B cell (primary cell): ENCODE data around the gene SMTNL1. TPM values are rescaled to one million over a fixed set of nuclear protein-coding genes. Genes with fewer than 3 reads are reported as not detected.

Experiments used
- ATAC-seq: fragments of 200-7000 bp; cut with Tn5 transposase; one replicate; pipeline ENCODE4 v1.10.0; 2021; ENCODE audit warnings: low read depth, mild to moderate bottlenecking, moderate number of reproducible peaks, moderate library complexity
- CTCF ChIA-PET: fragments of 350-600 bp; sonication (Branson Sonifier 250); formaldehyde crosslinking; loops from one replicate; lab custom pipeline; 2021; ENCODE audit warnings: antibody characterized with exemption, inconsistent platforms; lab: Charles Lee
- POLR2A ChIA-PET: fragments of 350-600 bp; sonication (Branson Sonifier 250); formaldehyde crosslinking; loops from one replicate; lab custom pipeline; 2021; ENCODE audit warnings: antibody characterized with exemption; lab: Charles Lee
- DNase-seq: peaks from one replicate; pipeline ENCODE4 v3.0.0; 2013
- H2AFZ ChIP-seq: 2 replicates; pipeline ENCODE4 v1.6.1; 2012; ENCODE audit warnings: mild to moderate bottlenecking, low read depth, low read length; ENCODE audit not compliant: insufficient read depth, poor library complexity, severe bottlenecking
- H3K27ac ChIP-seq, 2 donors: 1 replicate in 1 of 2; 2 replicates in 1 of 2; pipeline ENCODE4 v1.5.1; 2012 to 2013; ENCODE audit warnings: low read length in 2 of 2, mild to moderate bottlenecking in 2 of 2, moderate library complexity in 1 of 2
- H3K27me3 ChIP-seq, 4 experiments: fragments of 200-600 bp in 1 of 4; sonication (generic) in 1 of 4; replicated peaks in 1 of 4; 1 replicate in 2 of 4; 2 replicates in 2 of 4; pipeline versions ENCODE4 v1.6.1 to v1.7.0; 2013 to 2016; ENCODE audit warnings: low read length in 3 of 4, mild to moderate bottlenecking in 2 of 4, mixed read lengths in 1 of 4, moderate library complexity in 1 of 4; ENCODE audit not compliant: insufficient read depth in 4 of 4, control insufficient read depth in 3 of 4; ENCODE audit errors: control extremely low read depth in 1 of 4
- H3K36me3 ChIP-seq, 2 experiments: replicated peaks in 1 of 2; 1 replicate in 1 of 2; 2 replicates in 1 of 2; pipeline versions ENCODE4 v1.6.1 to v1.7.1; 2013; ENCODE audit warnings: low read length in 1 of 2; ENCODE audit not compliant: insufficient read depth in 2 of 2, control insufficient read depth in 1 of 2; ENCODE audit errors: control extremely low read depth in 1 of 2, extremely low read depth in 1 of 2
- H3K4me1 ChIP-seq, 2 donors: fragments of 200-600 bp in 1 of 2; sonication (generic) in 1 of 2; 1 replicate in 1 of 2; 2 replicates in 1 of 2; pipeline versions ENCODE4 v1.5.1 to v1.6.1; 2013 to 2017; ENCODE audit warnings: low read length in 2 of 2; ENCODE audit not compliant: control insufficient read depth in 2 of 2, insufficient read depth in 2 of 2
- H3K4me2 ChIP-seq: replicated peaks from 2 replicates; pipeline ENCODE3; 2012; ENCODE audit warnings: mild to moderate bottlenecking, low read depth, low read length; ENCODE audit not compliant: poor library complexity, severe bottlenecking
- H3K4me3 ChIP-seq, 5 experiments: fragments of 200-600 bp in 1 of 5; sonication (generic) in 1 of 5; 1 replicate in 3 of 5; 2 replicates in 2 of 5; pipeline versions ENCODE4 v1.5.1 to v1.7.0; 2011 to 2016; ENCODE audit warnings: low read length in 4 of 5, mild to moderate bottlenecking in 4 of 5, low read depth in 2 of 5, control low read depth in 1 of 5, moderate library complexity in 1 of 5; ENCODE audit not compliant: insufficient read depth in 1 of 5; ENCODE audit errors: control extremely low read depth in 1 of 5, extremely low read depth in 1 of 5
- H3K79me2 ChIP-seq: fragments of 200-600 bp; sonication (generic); one replicate; pipeline ENCODE4 v1.6.0; 2016; ENCODE audit warnings: low read length; ENCODE audit not compliant: control insufficient read depth, insufficient read depth
- H3K9ac ChIP-seq: fragments of 200-600 bp; sonication (generic); 2 replicates; pipeline ENCODE4 v1.6.1; 2017; ENCODE audit warnings: mild to moderate bottlenecking, low read length, moderate library complexity
- H3K9me3 ChIP-seq, 3 donors: one replicate each; pipeline versions ENCODE4 v1.6.1 to v1.7.1; 2013; ENCODE audit warnings: low read length in 2 of 3; ENCODE audit not compliant: control insufficient read depth in 2 of 3, insufficient read depth in 1 of 3; ENCODE audit errors: control extremely low read depth in 1 of 3
- H4K20me1 ChIP-seq: 2 replicates; pipeline ENCODE4 v1.6.0; 2012; ENCODE audit warnings: mild to moderate bottlenecking, low read length; ENCODE audit not compliant: insufficient read depth, control insufficient read depth, poor library complexity, severe bottlenecking
- H3K27ac Mint-ChIP-seq: one replicate; pipeline ENCODE4 v1.8.0; 2021; ENCODE audit warnings: mixed read lengths
- H3K27me3 Mint-ChIP-seq: one replicate; pipeline ENCODE4 v1.8.0; 2021; ENCODE audit warnings: mixed read lengths
- H3K4me1 Mint-ChIP-seq: one replicate; pipeline ENCODE4 v1.8.0; 2021; ENCODE audit warnings: mixed read lengths
- H3K4me3 Mint-ChIP-seq: one replicate; pipeline ENCODE4 v1.8.0; 2021; ENCODE audit warnings: mixed read lengths
- H3K9me3 Mint-ChIP-seq: one replicate; pipeline ENCODE4 v1.8.0; 2022; ENCODE audit warnings: mixed read lengths; ENCODE audit not compliant: insufficient read depth
- EZH2 ChIP-seq: IDR thresholded peaks from 2 replicates; pipeline ENCODE4 v1.6.1; 2012; ENCODE audit warnings: borderline replicate concordance, low read depth, mild to moderate bottlenecking, moderate library complexity, low read length; ENCODE audit not compliant: insufficient read depth, poor library complexity, severe bottlenecking
- WGBS: methylation state at CpG from one replicate; pipeline ENCODE4 v1.1.5; 2013; ENCODE audit warnings: missing lambda C conversion rate; ENCODE audit not compliant: insufficient coverage; 5-methylcytosine and 5-hydroxymethylcytosine counted together
- intact Hi-C: fragments of 100-400 bp; cut with micrococcal nuclease; formaldehyde crosslinking; loops from one replicate; pipeline ENCODE4 v1.10.0; 2022
- polyA plus RNA-seq: library from polyadenylated mRNA; depleted of rRNA; stranded (reverse); fragments of >200 nt; gene quantifications from 2 replicates; pipeline ENCODE4 v1.2.3, GENCODE V29; 2012
- total RNA-seq, 2 donors: library from RNA; stranded (reverse); fragments of 120-200 nt in 1 of 2; gene quantifications; 1 replicate in 1 of 2; 2 replicates in 1 of 2; pipeline versions ENCODE4 v1.2.3 to v1.2.4, GENCODE V29; 2013 to 2022
- TF ChIP-seq, protein P1 (sequence below): fragments of 200-600 bp; IDR thresholded peaks from one replicate; pipeline ENCODE4 v1.8.0; 2022; ENCODE audit warnings: antibody characterized with exemption, mild to moderate bottlenecking

SMTNL1 gene
- total and polyA plus RNA-seq, 2 donors (not counting 1 experiment from before 2014, with no cell fraction given): not detected

DNA sequence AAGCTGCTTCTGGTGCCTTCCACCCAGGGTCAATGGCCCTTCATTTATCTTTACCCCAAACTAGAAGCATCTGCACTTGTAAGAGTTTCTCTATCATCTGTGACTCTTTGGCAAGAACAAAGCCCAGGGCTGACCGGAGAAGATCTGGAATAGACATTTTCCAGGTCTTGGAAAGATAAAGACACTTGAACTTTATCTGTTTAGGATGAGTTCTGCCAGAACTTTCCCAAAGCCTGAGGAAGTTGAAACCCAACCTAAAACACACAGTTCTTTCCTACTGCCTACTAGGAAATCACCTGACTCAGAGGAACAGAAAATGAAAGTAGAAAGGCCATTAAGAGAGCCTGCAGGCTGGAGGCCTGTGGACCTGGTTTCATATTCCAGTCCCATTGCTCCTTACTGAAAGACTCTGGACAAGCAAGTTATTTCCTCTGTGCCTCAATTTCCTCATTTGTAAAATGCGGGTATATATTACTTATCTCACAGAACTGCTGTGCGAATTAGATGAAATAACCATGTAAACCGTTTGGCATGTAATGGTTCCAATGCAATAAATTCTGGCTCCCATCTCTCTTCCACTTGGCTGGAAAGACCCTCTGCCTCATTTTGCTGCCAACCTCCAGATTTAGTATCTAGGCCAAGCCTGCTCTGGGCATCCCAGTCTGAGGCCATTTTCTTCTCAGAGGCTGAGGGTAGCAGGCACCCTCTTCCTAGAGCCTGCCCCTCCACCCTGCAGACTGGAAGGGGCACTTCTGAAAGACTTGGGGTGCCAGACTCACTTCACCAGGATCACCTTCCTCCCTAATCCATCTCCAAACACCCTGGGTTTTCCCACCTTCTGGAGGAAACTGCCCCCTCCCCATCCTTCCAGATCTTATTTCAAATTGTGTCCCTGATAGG, 28.9 kb downstream of the SMTNL1 start:
- peaks cover 62% of the 10 kb centered on the region for H3K79me2 ChIP-seq
- Mint-ChIP-seq H3K4me1 (peaks cover 45% of the 10 kb centered on the region), H3K27me3 (no peaks in the 10 kb centered on the region), H3K27ac (peak overlapping the region; percentile 75), H3K4me3 (peak overlapping the region; percentile 99), H3K9me3 (no peaks in the 10 kb centered on the region)
- ChIA-PET CTCF (interaction anchor here (0.6 to 5.9 kb wide), 8 partner anchors 27 to 1592 kb away, joined by 3 to 86 read pairs (median 6); partner anchors contain the start of gene TIMM10), POLR2A (interaction anchor here (0.7 kb wide), 1 partner anchor 35 kb away, joined by 7 read pairs; no protein-coding TSS in a partner anchor)
- DNase-seq: peak; percentile 77
- H3K27me3 ChIP-seq: no peaks in the 10 kb centered on the region
- TF ChIP-seq, protein P1, sequence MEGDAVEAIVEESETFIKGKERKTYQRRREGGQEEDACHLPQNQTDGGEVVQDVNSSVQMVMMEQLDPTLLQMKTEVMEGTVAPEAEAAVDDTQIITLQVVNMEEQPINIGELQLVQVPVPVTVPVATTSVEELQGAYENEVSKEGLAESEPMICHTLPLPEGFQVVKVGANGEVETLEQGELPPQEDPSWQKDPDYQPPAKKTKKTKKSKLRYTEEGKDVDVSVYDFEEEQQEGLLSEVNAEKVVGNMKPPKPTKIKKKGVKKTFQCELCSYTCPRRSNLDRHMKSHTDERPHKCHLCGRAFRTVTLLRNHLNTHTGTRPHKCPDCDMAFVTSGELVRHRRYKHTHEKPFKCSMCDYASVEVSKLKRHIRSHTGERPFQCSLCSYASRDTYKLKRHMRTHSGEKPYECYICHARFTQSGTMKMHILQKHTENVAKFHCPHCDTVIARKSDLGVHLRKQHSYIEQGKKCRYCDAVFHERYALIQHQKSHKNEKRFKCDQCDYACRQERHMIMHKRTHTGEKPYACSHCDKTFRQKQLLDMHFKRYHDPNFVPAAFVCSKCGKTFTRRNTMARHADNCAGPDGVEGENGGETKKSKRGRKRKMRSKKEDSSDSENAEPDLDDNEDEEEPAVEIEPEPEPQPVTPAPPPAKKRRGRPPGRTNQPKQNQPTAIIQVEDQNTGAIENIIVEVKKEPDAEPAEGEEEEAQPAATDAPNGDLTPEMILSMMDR: no peak
- no peak for TF ChIP-seq EZH2
- H3K4me2 ChIP-seq: peak overlapping the region; percentile 92
- peaks cover 17% of the 10 kb centered on the region for H4K20me1 ChIP-seq
- H2AFZ ChIP-seq: peak overlapping the region; percentile 99
- H3K27ac ChIP-seq: peak overlapping the region; percentile 83 to 92
- peak; percentile 32 for ATAC-seq
- H3K36me3 ChIP-seq: peaks cover 0 to 15% of the 10 kb centered on the region in 2 experiments
- no peaks in the 10 kb centered on the region for H3K9me3 ChIP-seq
- WGBS: 0% methylated on average over 1 of the region's 4 CpGs
- H3K9ac ChIP-seq: peak overlapping the region; percentile 85
- intact Hi-C loops: loop anchor here (1.0 to 5.0 kb wide), 7 partner anchors 18 to 1011 kb away; partner anchors contain the start of genes CLP1, LPXN, SELENOH and ZFP91
- H3K4me3 ChIP-seq: peak overlapping the region; percentile 83 to 99 (median 98)
- H3K4me1 ChIP-seq: peaks cover 18 to 31% of the 10 kb centered on the region in 2 donors
